COLO668 (cell line): ENCODE measurements around the gene FOXB1.

Experiments
- DNase-seq: peaks from one replicate; lab custom pipeline; 2025; ENCODE audit not compliant: unreplicated experiment; lab: John Stamatoyannopoulos, UW

Gene FOXB1

DNA sequence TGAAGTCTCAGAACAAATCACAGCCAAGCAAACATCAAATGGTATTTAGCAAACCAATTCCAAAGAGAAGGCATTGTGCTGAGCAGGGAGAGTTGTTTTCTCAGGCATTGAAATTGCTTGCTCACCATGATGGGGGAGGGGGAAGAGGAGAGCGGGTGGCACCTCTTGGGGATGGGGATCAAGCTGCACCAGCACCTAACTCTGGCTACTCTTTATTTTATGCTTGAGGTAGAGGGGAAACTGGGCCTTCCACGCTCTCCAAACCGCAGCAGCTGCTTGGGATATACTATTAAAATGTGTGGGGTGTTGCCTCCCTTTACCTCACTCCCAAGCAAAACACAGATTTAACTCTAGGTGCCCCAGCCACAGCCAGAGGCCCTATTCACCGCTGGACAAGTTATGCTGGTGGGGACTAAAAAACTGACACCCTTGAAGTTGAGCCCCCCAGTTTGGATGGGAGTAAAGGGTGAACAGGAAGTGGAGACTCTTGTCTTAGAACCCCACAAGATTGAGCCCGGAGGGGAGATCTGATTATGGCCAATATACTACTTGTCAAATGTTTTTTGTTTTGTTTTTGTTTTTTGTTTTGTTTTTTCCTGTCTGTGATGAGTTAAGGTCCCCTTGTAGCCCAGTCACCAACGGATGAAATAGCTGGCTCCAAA lies 5.0 kb upstream of the FOXB1 start:
- peak; percentile 58 for DNase-seq

DNA sequence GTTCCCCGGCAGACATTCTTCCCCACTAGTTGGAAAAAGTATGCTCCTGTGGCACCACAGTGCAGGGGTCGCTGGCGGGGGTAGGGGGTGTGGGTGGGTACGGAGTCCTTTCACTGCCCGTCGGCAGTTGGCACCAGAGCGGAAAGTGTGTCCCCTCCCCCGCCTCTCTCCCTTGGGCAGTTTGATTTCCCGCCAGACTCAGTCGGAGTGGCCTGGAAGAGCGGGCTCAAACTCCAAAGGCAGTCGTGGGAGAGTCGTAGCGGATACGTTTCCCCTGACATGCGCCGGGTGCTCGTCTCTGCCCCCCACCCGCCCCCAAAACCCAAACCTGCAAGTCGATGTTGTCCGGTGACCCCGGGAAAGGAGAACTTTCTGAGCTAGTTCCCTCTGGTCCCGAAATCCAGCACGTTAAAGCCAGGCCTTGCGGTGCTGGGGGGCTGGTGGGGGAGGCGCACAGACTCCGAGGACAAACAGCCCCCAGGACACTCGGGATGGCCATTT lies 4.4 kb upstream of the FOXB1 start:
- peak; percentile 46 for DNase-seq

DNA sequence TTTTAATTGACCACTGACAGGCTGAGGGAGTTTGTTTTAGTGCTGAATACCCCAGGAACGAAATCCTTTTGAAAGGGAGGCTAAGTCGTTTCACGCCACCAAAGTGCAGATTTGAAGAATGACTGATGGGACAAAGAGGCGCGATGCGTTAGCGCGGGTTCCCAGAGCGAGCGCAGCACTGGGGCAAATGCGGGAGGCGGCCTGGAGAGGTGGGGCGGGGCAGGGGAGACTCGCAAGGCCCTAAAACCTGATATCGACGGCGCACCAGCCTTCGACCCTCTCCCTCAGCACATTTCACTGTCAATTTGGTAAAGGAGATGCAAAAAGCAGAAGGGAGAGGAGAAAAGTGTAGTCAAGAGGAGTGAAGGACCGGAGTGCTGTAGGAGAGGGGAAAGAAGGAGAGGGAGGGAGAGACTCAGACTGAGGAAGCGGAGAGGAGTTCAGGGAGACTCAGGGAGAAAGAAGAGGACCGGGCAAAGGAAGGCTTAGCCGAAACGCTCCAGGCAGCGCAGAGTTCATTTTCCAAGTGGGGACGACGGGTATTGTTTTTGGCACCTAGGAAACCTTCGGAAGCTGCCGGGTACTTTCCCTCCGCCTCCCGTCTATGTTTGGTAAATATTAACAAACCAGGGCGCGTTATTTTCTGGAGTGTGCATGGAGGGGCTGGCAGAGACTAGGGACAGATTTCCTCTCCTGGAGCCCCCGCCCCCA lies 3.8 kb upstream of the FOXB1 start:
- DNase-seq: peak; percentile 88

DNA sequence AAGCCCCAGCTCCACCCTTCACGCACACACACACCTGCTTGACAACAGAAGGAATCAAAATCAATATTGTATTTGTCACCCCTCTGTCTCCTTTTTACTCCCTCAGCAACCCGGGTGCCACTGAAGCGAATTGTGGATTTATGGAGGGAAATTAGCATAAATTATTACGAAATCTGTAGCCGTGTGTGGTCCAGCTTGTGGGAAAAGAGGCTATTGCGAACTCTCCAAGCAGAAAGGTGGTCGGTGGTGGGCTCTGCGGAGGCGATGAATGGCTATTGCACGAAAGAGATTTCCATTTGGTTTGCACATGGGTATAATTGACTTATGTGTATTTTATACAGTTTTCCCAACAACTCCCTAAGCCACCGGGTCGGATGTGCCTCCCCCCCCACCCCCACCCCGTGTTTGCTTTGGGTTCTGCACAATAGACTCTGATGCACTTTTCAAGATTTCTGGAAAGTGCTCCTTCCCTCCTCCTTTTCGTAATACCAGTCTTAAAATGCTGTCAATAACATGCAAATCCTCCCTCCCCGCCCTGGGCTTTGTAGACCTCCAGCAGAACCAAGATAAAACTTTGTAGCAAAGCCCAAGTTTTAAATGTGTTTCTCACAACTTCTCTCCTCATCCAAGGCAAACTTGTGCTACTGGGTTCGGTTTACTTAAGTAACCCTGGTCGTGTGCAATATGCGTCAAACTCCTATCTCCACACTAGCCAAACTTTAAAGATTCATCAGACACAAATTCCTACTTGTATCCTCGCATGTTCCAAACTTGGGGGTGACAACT lies 3.1 kb upstream of the FOXB1 start:
- no peak for DNase-seq

DNA sequence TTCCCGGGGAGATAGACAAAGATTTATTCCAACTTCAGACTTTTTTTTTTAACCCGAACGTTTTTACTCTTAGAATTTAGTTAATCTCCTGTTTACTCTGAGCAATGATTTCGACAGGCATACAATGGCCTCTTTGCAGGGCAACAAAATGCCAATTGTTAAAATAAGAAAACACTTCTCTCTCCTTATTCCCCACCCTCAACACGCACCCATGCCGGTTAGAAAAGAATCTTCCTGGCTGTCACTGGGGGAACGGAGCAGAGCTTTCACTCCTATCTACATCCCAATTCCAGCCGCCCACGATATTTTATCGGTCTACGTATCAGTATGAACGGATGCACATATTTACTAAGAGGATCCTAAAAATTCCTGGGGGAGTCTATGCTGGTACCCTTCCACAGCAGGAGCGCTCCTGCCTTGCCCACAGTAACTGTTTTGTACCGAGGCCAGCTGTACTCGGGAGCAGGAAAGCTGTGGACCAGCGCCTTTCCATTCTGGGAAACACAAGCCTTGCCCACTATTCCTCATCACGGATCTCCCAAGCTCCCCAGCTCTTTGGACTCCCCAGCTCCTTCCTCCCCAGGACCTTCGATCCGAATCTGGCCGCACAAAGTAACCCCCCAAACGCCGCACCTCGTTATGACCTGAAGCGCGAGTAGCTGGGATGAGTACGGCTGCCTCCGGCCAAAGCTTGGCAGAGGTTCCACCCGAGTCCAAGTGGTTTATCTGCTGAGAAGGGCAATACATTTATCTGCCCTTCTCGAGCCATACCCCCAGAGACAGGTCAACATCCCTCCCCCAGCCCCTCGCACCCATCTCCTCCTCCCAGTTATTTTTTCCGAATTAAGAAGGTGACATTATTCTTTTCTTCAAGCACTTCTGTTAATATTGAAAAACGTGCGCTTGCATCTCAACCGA lies 2.2 kb upstream of the FOXB1 start:
- no peak for DNase-seq

DNA sequence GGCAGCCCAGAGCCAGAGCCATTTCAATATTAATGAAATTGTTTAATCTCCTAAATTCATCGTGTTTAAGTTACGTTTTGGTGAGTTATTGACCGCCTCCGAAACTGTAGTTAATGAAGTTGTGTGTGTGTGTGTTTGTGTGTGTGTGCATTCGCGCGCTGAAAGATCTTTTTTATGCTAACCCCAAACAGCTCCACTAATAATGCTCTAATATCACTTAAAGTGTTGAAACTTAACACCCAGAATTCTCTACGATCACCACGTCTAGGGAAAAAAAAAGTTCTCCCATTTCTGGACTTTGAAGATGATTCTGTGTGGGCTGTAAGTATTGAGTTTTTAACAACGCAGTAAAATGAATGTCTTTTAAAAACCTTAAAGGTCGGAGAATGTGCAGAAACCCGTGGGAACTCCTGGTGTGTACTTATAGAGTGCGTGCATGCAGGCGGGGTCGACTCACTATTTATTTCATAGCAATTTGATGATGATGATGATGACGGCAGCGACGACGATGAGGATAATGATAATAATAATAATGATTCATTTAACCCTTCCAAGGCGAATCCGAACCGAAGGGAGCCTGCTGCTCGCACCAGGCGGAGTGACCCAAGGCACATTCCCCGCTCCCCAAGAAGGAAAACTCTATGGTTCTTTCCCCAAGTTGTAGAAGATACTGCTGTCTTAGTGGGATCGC lies 1.4 kb upstream of the FOXB1 start:
- no peak for DNase-seq

DNA sequence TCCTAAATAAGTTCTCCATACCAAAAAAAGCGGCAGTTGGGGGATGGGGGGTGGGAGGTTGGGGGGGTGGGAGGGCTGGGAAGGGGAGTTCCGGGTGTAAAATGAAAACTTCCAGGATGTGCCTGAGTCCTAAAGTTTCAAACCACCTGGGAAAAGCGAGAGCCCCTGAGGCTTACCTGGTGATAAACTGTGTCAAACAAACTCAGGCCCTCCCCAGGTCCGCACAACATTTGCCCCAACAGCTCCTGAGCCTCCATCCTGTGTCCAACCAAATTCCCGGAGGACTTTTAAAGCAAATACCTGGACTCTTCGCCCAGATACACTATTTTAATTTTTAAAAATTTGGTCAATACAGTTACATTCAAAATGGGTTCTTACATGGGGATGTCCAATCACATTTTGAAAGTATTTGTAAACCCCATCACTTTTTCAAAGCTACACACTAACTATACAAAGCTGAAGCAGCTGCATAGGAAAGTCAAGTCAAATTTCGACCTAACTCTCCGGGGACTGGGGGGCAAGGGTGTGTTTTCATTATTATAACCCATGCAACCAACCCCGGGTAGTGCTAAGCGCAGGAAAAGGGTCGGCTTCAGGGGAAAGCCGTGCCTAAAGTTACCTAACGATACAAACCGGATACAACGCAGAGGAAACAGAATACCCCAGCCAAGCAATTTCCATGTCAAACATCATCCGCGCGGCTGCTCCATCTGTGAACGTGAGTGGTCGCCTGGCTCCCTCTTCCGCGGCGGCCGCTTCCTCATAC lies 685 bp upstream of the FOXB1 start:
- DNase-seq: peak; percentile 66

DNA sequence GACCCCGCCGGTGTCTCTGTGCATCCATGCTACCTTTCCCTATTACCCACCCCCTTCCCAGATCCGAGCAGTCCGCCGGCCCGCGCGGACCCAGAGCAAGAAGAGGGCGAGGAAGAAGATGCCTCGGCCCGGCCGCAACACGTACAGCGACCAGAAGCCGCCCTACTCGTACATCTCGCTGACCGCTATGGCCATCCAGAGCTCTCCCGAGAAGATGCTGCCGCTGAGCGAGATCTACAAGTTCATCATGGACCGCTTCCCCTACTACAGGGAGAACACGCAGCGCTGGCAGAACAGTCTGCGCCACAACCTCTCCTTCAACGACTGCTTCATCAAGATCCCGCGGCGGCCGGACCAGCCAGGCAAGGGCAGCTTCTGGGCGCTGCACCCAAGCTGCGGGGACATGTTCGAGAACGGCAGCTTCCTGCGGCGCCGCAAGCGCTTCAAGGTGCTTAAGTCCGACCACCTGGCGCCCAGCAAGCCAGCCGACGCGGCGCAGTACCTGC lies 788 bp downstream of the FOXB1 start:
- peak; percentile 82 for DNase-seq

DNA sequence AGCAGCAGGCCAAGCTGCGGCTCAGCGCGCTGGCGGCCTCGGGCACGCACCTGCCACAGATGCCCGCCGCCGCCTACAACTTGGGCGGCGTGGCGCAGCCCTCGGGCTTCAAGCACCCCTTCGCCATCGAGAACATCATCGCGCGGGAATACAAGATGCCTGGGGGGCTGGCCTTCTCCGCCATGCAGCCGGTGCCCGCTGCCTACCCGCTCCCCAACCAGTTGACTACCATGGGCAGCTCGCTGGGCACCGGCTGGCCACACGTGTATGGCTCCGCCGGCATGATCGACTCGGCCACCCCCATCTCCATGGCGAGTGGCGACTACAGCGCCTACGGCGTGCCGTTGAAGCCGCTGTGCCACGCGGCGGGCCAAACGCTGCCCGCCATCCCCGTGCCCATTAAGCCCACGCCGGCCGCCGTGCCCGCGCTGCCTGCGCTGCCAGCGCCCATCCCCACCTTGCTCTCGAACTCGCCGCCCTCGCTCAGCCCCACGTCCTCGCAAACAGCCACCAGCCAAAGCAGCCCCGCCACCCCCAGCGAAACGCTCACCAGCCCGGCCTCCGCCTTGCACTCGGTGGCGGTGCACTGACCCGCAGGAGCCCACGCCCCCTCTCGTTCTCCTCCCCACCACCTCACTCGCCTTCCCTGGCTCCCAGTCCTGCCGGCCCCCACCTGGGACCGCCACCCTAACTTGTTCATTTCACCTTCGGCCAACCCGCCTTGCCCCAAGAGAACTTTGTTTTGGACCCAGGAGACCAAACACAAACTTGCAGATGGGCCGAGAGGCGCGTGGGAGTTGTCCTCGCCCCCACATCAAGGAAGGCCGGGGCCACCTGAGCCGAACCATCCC lies 1.5 kb downstream of the FOXB1 start:
- DNase-seq: peak; percentile 60

DNA sequence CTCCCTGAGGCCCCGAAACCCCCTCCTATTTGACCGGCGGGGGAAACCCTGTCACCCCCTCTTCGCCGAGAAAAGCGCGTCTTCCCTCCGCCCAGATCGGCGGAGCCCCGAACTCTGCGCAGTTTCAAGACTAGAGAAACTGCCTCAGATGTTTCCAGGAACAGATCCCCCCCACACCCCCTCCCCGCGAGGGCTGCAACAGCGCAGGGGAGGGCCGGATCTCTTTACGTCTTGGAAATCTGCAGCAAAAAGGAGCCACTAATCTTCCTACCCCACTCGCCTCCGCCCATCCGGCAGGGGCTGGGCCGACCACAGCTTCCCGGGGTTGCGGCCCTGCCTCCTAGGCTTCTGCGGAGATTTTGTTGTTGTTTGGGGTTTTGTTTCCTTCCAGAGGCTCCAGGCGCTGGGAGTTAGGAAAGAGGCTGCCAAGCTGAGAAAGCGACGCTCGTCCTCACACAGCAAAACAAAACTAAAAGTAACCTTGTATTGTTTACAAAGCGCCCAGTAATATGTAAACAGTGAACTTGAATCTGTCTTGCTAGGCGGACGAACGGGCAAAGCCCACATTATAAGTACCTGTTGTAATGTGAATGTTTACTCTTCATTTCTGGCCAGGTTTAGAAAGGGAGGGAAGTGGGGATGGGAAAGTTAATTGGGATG lies 2.2 kb downstream of the FOXB1 start:
- DNase-seq: peak; percentile 48

DNA sequence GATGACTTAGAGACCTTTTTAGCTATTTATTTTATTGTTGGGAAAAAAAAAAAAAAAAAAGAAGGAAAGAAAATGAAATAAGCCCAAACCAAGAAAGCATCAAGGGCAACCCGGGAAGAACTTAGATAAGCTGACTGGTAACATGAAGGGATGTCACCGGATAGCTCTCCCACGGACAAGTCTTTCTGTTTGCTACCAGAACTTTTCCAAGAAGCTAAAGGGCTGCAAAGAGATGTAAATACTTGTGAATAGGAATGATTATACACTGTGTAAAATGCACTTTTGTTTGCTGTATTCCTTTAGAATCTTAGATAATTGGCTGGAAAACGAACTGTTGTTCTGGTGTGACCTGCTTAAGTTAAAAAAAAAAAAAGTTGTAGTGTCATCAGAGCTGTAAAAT lies 2.8 kb downstream of the FOXB1 start:
- DNase-seq: no peak

DNA sequence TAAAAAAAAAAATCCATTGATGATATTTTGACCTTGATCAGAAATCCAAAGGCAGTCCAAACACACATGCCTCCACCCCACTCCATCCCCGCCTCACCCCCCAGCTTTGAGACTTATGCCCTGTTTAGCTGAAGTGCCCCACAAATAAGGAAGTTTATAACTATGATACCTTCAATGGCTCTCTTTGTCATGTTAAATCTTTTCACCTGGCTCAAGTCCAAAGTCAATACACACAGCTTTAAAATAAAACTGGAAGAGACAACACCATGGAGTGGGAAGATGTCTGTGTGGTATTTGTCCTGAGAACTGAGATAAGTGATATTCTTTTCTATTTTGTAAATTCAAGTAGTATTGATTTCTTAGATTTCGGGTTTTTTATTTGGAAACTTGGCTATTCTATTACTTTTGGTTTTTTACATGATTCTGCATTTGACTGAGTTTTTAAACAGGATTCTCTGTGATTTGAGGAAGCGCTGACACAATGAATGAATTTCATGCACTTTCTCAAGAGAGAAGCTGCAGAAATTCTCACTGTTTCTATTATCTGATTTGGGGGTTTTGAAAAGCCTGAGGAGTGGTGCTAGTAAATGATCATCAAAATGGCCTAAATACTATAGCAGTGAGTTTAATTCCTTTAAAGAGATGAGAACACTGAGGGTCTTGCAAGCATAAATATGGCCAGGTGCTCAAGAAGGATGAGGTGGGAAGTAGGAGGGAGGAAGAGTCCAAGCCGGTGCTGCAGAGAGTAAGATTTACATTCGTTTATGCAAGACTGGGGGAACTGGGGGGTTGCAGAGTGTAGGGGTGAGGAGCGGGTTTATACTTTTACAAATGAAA lies 5.2 kb downstream of the FOXB1 start:
- peak; percentile 13 for DNase-seq

DNA sequence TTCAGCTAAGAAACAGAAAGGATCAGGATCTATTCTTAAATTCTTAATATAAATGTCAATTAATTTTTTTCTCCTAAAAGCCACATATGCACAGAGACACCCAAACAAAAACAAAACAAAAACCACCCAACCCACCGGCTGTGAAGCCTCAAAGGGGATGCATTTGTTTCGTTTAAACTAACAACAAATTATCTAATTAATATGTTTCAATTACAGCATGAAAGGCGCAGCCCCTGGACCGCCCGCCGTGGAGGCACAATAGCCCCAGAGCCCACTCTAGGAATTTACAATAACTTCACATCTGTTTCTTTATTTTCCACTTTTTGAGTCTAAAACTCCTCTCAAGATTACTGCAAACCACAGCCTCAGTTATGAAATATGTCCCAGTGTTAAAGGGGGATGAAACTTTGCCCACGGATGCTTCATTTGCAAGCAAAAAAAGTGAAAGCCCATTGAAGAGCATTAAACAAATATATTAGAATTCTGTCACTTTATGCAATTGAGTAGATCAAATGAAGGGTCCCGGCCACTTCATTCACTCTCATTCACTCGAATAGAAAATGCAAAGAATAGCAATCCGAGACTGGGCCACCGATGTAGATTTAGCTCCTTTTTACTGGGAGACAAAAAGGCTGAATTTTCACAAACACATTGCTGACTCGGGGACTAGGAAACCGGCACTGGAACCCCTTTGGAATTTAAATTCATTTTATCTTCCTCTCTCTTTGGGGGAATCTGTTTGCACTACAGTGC lies 6.0 kb downstream of the FOXB1 start:
- DNase-seq: no peak

DNA sequence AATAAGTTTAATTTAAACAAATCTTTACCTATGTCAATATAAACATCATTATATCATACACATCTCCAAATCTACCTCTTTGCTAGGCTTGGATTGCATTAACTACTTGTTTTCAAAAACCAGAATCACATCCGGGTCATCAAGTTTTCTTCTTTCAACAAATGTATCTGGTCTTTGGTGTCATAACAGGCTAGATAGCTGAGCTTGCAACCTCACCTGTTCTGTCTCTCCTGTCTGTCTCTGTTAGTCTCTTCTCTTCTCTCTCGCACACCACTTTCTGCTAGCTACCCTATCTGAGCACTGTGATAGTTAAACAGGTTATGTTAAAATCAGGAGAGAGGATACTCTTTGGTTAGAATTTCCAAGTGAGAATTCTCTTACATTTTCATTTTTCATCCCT lies 6.7 kb downstream of the FOXB1 start:
- DNase-seq: no peak

DNA sequence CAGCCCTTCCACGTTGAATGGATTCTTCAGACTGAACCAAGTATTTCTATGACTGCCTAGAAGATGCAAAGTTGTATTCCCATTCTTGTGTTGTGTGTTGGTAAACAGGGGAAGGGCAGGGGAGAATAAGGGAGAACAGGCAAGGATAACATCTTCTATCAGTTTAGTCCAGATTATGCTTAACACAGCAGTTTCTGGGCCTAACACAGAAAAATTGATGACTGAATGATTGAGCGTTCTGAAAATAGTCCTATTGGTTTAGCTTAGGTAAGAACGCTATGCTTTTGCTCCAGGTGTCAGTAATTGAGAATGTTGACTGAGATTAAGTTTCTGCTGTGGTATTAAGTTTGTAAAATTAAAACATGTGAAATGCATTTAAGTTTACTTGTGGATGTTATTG lies 8.6 kb downstream of the FOXB1 start:
- DNase-seq: no peak
